Osteoblast (primary cell): ENCODE data around the gene HBA2. TPM values are rescaled to one million over a fixed set of nuclear protein-coding genes. Genes with fewer than 3 reads are reported as not detected.

Experiments used
- DNase-seq: peaks from one replicate; pipeline ENCODE4 v3.0.0; 2011; ENCODE audit warnings: low spot score, mixed read lengths; ENCODE audit not compliant: insufficient read length; ENCODE audit errors: missing footprints
- H2AFZ ChIP-seq: 2 replicates; pipeline ENCODE4 v1.6.0; 2011; ENCODE audit warnings: mild to moderate bottlenecking, low read length
- H3K27ac ChIP-seq: 2 replicates; pipeline ENCODE4 v1.5.1; 2011; ENCODE audit warnings: mild to moderate bottlenecking, low read depth, low read length, moderate library complexity
- H3K27me3 ChIP-seq: 2 replicates; pipeline ENCODE4 v1.6.0; 2012; ENCODE audit warnings: mild to moderate bottlenecking, control low read depth, inconsistent platforms, low read length, moderate library complexity; ENCODE audit not compliant: insufficient read depth
- H3K36me3 ChIP-seq: 2 replicates; pipeline ENCODE4 v1.5.1; 2011; ENCODE audit warnings: mild to moderate bottlenecking, low read length, control low read depth, moderate library complexity; ENCODE audit not compliant: insufficient read depth
- H3K4me1 ChIP-seq: 2 replicates; pipeline ENCODE4 v1.5.1; 2011; ENCODE audit warnings: mild to moderate bottlenecking, low read length, control low read depth, moderate library complexity; ENCODE audit not compliant: insufficient read depth
- H3K4me2 ChIP-seq: 2 replicates; pipeline ENCODE4 v1.6.0; 2011; ENCODE audit warnings: mild to moderate bottlenecking, low read length; ENCODE audit not compliant: insufficient read depth
- H3K4me3 ChIP-seq: fragments of 200-600 bp; sonication (generic); 3 replicates; pipeline ENCODE4 v1.5.1; 2012; ENCODE audit warnings: mild to moderate bottlenecking, low read length, inconsistent platforms; ENCODE audit not compliant: insufficient read depth
- H3K79me2 ChIP-seq: 2 replicates; pipeline ENCODE4 v1.6.0; 2012; ENCODE audit warnings: mild to moderate bottlenecking, low read length, control low read depth, inconsistent platforms; ENCODE audit not compliant: insufficient read depth
- H3K9me3 ChIP-seq: 2 replicates; pipeline ENCODE4 v1.5.1; 2011; ENCODE audit warnings: low read depth, low read length, control low read depth
- H4K20me1 ChIP-seq: 2 replicates; pipeline ENCODE4 v1.6.0; 2012; ENCODE audit warnings: mild to moderate bottlenecking, low read length, control low read depth; ENCODE audit not compliant: insufficient read depth
- CTCF ChIP-seq: IDR thresholded peaks from 2 replicates; pipeline ENCODE4 v1.5.1; 2011; ENCODE audit warnings: mild to moderate bottlenecking, low read depth, low read length, moderate library complexity; ENCODE audit errors: extremely low read depth
- total RNA-seq: library from RNA; depleted of rRNA; stranded (reverse); fragments of >200 nt; gene quantifications from 2 replicates; pipeline ENCODE4 v1.2.3, GENCODE V29; 2012

HBA2 gene
- total RNA-seq, 1 donor = not detected

- Histone ChIP-seq H4K20me1 (peaks cover 37% of the 10 kb centered on the region), H3K79me2 (peaks cover 58% of the 10 kb centered on the region), H3K4me2 (no peak overlapping the region), H2AFZ (no peak overlapping the region), H3K36me3 (peaks cover 3% of the 10 kb centered on the region), H3K4me3 (no peak overlapping the region), H3K27me3 (no peaks in the 10 kb centered on the region), H3K4me1 (no peaks in the 10 kb centered on the region), H3K27ac (no peak overlapping the region), H3K9me3 (no peaks in the 10 kb centered on the region)
- TF ChIP-seq CTCF = no peak
- no peak for DNase-seq
These were observed 42.0 kb upstream of the HBA2 start for GRCh38 chr16:130533-131173.

- H3K79me2 ChIP-seq = peaks cover 64% of the 10 kb centered on the region
- H3K27me3 ChIP-seq = no peaks in the 10 kb centered on the region
- DNase-seq = no peak
These were observed 40.6 kb upstream of the HBA2 start for GRCh38 chr16:132120-132519.

GRCh38 chr16:133716-134115 is 39.0 kb upstream of the HBA2 start:
- peaks cover 3% of the 10 kb centered on the region for H3K36me3 ChIP-seq
- H3K4me1 ChIP-seq = no peaks in the 10 kb centered on the region
- H3K27me3 ChIP-seq = no peaks in the 10 kb centered on the region
- no peak overlapping the region for H3K27ac ChIP-seq
- peaks cover 31% of the 10 kb centered on the region for H4K20me1 ChIP-seq
- no peak overlapping the region for H2AFZ ChIP-seq
- no peaks in the 10 kb centered on the region for H3K9me3 ChIP-seq
- H3K4me2 ChIP-seq = no peak overlapping the region
- peaks cover 72% of the 10 kb centered on the region for H3K79me2 ChIP-seq
- no peak for TF ChIP-seq CTCF
- DNase-seq = peak; percentile 29
- H3K4me3 ChIP-seq = no peak overlapping the region

More at GRCh38 chr16:132120-132519, 40.6 kb upstream of the HBA2 start:
- peaks cover 3% of the 10 kb centered on the region for H3K36me3 ChIP-seq
- TF ChIP-seq CTCF = no peak
- H3K4me2 ChIP-seq = no peak overlapping the region
- H3K9me3 ChIP-seq = no peaks in the 10 kb centered on the region
- peaks cover 31% of the 10 kb centered on the region for H4K20me1 ChIP-seq
- H3K4me3 ChIP-seq = no peak overlapping the region
- H2AFZ ChIP-seq = no peak overlapping the region
- H3K27ac ChIP-seq = no peak overlapping the region
- H3K4me1 ChIP-seq = no peaks in the 10 kb centered on the region

GRCh38 chr16:138049-138417 is 34.6 kb upstream of the HBA2 start:
- DNase-seq = peak; percentile 89

More at GRCh38 chr16:138049-138417, 34.6 kb upstream of the HBA2 start:
- Histone ChIP-seq H3K27ac (peak overlapping the region; percentile 45), H4K20me1 (peaks cover 13% of the 10 kb centered on the region), H3K36me3 (no peaks in the 10 kb centered on the region), H3K27me3 (no peaks in the 10 kb centered on the region), H3K4me1 (no peaks in the 10 kb centered on the region), H3K9me3 (no peaks in the 10 kb centered on the region), H3K4me3 (peak overlapping the region; percentile 83), H3K4me2 (peak overlapping the region; percentile 83), H3K79me2 (peaks cover 39% of the 10 kb centered on the region), H2AFZ (peak overlapping the region; percentile 51)
- TF ChIP-seq CTCF = no peak
